Fibroblast of the aortic adventitia (primary cell): Measurements from ENCODE around the gene RND1. TPM values are rescaled to one million over a fixed set of nuclear protein-coding genes. Genes with fewer than 3 reads are reported as not detected.
"Not testable (repeated sequence)": the region's sequence is repeated elsewhere in the genome, so short reads cannot be mapped to it uniquely, and the experiment has no call there.

ENCODE experiments used
- DNase-seq: peaks from one replicate; pipeline ENCODE4 v3.0.0-alpha.2; 2010; ENCODE audit warnings: low read depth
- H3K4me3 ChIP-seq: 2 replicates; pipeline ENCODE4 v1.5.1; 2011; ENCODE audit warnings: low read depth, mild to moderate bottlenecking, control low read depth, low read length, moderate library complexity
- total RNA-seq: library from RNA; depleted of rRNA; stranded (reverse); fragments of >200 nt; gene quantifications from 2 replicates; pipeline ENCODE4 v1.2.3, GENCODE V29; 2012; ENCODE audit warnings: low replicate concordance
- TF ChIP-seq, protein P1 (sequence below): IDR thresholded peaks from 2 replicates; pipeline ENCODE4 v1.5.1; 2011; ENCODE audit warnings: mild to moderate bottlenecking, low read length, control low read depth, inconsistent platforms; ENCODE audit not compliant: insufficient read depth

The RND1 gene
- total RNA-seq: 0.72 TPM in 1 of 2 replicates, not detected in the other

DNA sequence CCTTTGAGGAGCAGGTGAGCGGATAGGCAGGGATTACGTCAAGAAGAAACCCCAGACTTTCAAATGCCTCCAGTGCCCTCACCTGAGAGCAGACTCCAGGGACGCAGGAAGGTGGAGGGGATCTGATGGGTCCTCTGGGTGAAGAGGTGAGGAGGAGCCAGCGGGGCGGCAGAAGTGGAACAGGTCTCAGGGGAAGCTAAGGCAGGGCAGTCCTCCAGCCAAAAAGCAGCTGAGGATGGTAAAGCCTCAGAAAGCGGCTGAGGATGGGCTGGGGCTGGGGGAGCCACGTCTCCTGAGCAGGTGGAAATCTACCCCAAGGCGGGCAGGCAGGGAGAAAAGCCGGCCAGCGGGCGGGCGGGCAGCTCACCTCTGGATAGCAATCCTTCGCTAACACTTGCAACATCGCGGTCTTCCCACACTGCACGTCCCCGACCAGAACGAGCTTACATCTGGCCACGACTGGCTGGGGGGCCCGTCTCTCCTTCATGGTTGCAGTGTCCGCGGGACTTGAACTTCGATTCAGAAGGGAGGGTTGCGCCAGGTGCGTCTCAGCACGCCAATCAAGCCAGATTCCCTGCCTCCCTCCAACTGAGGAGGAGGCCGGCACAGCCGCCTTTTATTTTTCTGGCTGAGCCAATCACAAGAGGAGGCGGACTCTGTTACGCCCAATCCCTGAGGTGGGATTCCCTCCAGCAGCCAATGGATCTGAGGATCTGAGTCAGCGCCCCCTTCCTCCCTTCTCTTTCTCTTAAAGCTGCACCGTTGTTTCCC is at the start of gene RND1:
Gene RND1, minus strand, starts transcription at position 590 of the 771 bp plus-strand sequence. Its CDS starts 103 bp downstream, at position 487.
- TF ChIP-seq, protein P1, sequence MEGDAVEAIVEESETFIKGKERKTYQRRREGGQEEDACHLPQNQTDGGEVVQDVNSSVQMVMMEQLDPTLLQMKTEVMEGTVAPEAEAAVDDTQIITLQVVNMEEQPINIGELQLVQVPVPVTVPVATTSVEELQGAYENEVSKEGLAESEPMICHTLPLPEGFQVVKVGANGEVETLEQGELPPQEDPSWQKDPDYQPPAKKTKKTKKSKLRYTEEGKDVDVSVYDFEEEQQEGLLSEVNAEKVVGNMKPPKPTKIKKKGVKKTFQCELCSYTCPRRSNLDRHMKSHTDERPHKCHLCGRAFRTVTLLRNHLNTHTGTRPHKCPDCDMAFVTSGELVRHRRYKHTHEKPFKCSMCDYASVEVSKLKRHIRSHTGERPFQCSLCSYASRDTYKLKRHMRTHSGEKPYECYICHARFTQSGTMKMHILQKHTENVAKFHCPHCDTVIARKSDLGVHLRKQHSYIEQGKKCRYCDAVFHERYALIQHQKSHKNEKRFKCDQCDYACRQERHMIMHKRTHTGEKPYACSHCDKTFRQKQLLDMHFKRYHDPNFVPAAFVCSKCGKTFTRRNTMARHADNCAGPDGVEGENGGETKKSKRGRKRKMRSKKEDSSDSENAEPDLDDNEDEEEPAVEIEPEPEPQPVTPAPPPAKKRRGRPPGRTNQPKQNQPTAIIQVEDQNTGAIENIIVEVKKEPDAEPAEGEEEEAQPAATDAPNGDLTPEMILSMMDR: no peak
- DNase-seq: peak; percentile 94
- peak within 1 kb of the TSS; percentile 82 for H3K4me3 ChIP-seq

GRCh38 chr12:48910196-48910595 is 44.5 kb upstream of the RND1 start:
- no peak overlapping the region for H3K4me3 ChIP-seq
- TF ChIP-seq, protein P1: no peak
- no peak for DNase-seq

DNA sequence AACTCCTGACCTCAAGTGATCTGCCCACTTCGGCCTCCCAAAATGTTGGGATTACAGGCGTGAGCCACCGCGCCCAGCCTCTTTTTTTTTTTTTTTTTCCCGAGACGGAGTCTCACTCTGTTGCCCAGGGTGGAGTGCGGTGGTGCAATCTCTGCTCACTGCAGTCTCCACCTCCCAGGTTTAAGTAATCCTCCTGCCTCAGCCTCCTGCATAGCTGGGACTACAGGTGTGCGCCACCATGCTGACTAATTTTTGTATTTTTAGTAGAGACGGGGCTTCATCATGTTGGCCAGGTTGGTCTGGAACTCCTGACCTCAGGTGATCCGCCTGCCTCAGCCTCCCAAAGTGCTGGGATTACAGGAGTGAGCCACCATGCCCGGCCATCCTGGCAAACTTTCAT is 44.0 kb upstream of the RND1 start:
- not testable (repeated sequence) for DNase-seq, H3K4me3 ChIP-seq

GRCh38 chr12:48907245-48907644 is 41.6 kb upstream of the RND1 start:
- DNase-seq: no peak
- no peak overlapping the region for H3K4me3 ChIP-seq
- TF ChIP-seq, protein P1: no peak

DNA sequence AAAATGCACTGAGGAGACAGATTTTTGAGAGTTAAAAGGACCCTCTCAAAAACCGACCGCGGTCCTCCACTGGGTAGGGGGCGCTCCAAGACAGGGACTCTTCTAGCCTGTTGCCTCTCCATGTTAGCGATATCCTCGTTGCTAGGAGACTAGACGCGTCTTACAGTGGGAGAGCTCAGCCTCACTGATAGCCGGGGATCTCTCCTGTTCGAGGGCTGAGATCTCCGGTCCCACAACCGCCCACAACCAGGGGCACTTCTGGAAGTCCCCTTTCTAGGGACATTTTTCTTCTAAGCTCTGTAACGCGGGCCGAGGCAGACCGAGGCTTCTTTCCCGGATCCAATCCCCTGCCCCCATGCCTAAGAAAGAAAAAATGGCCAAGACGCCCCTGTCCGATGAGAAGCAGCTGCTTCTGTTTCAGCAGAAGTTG is 38.3 kb upstream of the RND1 start:
- DNase-seq: peak; percentile 84
- TF ChIP-seq, protein P1: peak; percentile 61
- H3K4me3 ChIP-seq: peak overlapping the region; percentile 59

- peak; percentile 21 for DNase-seq
These were observed 37.8 kb upstream of the RND1 start for GRCh38 chr12:48903363-48903981.

DNA sequence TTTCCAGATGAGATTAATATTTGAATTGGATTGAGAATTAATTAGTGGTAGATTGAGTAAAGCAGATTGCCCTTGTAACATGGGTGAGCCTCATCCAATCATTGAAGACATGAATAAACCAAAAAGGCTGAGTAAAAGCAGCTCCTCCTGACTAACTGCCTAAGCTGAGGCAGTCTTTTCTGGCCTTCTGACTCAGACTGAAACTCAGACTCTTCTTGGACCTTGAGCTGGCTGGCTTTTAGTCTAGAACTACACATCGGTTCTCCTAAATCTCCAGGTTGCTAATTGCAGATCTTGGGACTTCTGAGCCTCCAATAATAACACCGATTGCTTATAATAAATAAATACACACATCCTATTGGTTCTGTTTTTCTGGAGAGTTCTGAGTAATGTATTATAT is 35.6 kb upstream of the RND1 start:
- TF ChIP-seq, protein P1: no peak
- peak; percentile 31 for DNase-seq

More at GRCh38 chr12:48903363-48903981, 37.8 kb upstream of the RND1 start:
- no peak overlapping the region for H3K4me3 ChIP-seq
- TF ChIP-seq, protein P1: no peak

More for the DNA sequence above, 35.6 kb upstream of the RND1 start:
- no peak overlapping the region for H3K4me3 ChIP-seq
